ENCODE data around the gene FHIT.

FHIT gene

DNA sequence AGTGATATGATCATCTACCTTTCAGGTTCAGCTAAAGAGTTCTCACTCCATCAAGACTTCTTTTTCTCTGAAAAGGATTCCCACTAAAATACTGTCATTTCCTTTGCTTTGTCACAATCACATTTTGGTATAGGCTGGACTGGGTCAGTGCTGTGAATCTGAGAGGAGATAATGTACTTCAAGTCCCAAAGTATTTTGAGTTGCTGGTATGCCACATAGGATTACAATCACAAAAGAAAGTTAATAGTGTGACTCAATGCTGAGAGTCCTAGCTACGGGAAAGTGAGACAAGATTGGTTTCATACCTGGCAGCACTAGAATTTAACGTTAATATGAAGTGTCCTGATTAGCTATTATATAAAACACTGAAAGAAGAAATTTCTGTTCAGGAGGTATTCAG lies 1073.5 kb downstream of the FHIT start:
- DNase-seq = no peak

DNA sequence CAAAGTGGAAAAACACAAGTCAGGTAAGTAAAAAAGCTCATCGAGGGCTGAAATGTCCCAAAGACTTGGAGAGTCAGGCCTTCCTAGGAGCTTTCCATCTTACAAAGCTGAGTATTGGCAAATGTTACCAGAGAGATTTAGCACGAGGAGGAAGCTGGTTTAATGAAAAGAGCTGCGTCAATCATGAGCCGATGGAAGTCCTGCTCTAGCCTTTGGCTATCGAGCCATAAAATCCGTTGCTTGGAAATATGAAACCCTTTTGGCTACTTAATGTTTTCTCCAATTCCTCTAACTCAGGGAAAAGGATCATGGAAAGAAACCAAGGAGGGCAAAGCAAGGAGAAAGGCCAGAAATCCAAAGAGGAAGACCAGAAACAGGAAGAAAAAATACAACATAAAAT lies 1074.6 kb downstream of the FHIT start:
- DNase-seq = no peak

DNA sequence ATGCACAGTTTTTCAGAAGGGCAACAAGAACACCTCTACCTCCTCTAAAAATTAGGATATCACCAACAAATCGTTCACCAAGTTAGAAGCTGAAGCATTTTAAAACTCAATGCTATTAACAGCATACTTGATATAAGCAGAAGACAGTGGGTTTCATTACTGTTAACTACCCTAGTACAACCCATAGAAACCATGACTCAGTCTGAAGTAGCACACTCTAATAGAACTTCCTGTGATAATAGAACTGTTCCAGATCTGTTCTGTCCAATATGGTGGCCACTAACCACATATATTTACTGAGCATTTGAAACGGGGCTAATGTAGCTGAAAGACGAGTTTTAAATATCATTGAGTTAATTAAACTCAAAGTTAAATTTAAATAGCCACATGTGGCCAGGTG lies 1075.6 kb downstream of the FHIT start:
- no peak for DNase-seq

DNA sequence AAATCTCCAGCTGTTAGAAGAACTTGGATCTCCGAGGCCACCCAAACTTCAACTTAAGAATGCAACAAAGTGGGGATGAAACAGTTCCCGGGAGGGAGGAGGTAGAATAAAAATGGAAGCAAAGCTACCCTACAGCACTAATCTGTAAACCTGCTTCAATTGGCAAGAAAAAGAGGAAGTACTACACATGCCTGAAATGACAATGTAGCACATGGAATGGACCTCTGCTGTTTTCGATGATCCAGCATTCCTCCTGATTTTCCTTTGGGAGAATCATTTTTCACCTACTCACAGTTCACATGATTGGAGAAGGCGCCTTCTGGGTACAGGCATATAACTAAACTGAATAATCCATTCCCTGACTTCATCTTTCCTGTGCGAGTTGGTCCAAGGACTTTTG lies 1081.5 kb downstream of the FHIT start:
- no peak for DNase-seq

DNA sequence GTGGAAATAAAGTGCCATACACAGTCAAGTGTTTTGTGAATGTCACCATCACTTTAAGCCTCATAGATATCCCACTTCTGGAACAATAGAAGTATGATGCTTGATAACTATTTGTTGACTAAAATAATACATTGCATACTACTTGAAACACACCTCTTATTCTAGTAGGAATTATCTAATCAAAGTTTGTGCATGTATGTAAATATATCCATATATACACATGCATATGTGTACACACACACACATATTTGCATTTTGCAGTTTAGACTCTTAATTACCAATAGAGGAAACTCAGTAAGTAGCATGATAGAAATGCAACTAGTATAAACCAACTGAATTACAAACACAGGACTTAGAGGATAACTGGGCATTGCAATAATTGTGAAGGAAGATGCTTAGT lies 1084.1 kb downstream of the FHIT start:
- DNase-seq = no peak

DNA sequence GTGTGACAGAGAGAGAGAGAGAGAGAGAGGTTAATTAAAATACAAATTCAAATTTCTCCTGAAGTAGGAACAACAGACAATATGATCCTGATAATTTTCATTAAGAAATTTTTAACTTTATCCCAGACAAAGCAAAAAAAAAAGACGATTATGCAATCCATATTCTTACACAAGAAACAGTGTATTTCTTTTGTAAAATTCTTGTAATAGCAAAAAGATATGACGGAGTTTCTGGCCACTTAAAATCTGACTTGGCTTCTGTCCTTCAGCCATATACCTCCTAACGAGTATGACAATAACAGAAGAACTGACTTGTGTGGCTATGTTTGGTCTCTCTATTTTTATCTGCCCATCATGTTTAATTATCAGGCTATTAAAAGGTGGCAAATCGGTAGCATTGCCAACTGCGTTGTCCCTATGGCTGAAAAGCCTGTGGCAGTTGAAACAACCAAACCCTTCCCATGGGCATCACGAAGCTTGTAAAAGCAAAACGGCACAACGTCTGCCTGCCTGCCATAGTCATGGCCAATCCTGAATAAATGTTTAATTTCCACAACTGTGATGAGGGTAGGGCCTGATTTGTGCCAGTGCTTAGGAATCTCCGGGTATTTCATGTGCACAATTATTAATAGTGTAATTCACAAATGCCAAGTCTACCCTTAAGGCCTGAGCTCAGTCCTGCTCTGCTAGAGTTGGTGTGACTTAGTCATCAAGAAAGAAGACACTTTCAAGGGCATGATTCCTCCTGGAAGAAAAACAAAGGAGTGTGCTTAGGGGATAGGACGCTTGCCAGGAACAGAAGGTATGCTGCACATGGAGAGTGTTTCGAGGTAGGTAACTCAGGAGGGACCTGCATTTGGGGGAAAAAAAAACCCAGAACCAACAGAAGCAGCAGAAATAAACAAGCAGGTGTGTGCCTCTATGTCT lies 1090.2 kb downstream of the FHIT start:
- DNase-seq = no peak

DNA sequence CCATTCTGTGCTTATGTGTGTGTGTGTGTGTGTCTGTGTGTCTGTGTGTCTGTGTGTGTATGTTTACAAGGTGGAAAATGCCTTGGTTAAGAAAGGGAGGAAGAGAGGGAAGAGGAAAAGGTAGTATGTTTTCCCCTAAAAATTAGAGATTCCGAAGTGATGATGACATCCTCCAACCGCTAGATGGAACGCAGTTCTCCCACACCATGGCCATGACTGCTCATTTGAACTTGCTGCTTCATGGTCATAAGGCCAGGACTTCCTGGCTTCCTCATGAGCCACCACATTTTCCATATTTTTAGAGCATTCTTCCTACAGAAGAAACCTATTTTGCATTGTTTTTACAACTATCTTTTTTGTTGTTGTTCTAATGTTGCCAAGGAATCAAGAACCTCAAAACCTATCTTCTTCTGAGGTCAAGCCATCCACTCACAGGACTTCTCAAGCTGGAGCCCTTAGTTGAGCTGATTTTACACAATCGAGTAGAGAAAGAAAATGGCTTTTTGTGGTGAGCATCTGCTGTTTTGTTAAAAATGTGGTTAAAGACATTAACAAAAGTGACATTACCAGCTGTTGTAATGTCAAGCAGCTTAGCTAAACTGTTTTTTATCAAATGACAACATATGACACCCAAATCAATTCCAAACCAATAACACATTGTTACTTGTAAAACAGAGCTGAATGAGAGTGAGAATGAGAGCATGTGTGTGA lies 1091.0 kb downstream of the FHIT start:
- DNase-seq = no peak

DNA sequence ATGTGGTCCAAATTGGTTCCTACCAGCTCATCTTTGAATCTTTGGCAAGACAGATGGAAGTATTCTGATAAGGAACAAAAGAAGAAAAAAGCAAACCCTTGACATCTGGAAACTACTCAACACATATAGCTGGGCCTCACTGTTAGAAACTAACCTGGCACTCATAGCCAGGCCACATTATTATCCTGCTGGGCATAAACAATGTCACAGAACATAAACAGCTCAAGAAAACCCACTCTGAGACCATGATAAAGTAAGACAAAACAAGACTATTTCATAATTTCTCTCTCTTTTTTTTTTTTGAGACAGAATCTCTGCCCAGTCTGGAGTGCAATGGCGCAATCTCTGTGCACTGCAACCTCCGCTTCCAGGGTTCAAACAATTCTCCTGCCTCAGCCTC lies 1093.2 kb downstream of the FHIT start:
- no peak for DNase-seq

DNA sequence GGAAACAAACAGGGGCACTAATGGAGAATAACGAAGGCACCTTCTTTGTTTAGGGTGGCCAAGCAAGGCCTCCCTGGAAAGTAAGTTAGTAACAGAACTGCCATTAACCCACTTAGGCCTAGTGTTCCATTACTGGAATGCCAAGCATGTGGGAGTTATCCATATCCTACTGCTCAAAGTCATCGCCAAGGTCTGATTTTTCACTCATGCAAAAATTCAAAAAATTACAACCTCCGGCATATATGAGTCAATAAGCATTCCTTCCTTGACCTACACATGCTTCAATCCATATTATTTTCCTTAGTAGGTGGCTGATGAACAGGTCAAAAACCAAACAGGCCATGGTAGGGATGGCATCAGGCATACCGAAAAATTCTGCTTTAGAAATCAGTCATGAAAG lies 1097.2 kb downstream of the FHIT start:
- DNase-seq = peak; percentile 0

DNA sequence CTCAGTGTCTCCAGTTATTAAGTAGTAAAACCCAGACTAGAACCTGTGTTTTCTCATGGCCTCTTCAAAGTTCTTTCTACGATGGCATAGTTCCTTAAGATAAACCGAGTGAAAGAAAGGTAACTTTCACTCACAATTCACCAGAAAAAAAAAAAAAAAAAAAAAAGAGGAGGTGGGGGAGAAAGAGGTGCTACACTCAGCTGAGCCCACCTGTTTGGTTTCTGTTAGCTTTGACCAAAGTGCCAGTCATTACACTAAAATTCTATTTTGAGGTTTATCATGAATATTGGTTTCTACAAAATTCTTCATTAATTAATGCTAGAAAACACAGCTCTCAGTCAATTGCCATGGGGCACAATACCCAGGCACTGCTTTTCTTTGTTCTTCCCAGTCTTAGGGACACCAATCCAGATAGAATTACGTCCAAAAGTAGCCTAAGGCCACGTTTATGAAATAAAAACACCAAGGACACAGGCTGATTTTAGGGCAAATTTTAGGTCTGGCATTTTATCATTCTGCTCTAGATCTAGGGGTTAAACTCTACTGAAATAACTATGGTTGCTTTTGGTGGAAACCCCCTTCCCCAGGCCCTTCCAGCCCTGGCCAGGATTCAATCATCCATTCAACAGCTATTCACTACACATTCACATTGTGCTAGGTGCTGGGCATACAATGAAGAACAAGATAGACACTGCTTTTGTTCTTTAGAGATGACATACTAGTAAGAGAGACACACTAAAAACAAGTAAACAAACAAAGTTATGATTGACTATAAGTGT lies 1097.8 kb downstream of the FHIT start:
- no peak for DNase-seq

DNA sequence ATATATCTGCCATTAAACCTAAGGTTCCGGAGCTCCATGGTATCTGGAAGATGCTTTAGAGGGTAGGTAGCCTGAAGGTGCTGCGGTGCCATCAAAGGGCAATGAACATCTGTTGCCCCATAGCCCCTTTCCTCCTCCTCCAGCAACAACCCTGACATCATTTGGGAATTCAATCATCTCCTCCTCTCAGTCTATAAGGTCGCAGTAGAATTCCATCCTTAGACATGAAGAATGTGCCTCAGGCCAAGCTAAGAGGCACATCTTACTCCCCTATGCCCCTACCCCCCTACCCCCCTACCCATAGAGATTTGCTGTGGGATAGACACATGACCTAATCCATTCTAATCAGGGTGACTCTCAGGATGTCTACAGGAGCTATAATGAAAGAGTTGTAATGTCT lies 1101.8 kb downstream of the FHIT start:
- DNase-seq = no peak

DNA sequence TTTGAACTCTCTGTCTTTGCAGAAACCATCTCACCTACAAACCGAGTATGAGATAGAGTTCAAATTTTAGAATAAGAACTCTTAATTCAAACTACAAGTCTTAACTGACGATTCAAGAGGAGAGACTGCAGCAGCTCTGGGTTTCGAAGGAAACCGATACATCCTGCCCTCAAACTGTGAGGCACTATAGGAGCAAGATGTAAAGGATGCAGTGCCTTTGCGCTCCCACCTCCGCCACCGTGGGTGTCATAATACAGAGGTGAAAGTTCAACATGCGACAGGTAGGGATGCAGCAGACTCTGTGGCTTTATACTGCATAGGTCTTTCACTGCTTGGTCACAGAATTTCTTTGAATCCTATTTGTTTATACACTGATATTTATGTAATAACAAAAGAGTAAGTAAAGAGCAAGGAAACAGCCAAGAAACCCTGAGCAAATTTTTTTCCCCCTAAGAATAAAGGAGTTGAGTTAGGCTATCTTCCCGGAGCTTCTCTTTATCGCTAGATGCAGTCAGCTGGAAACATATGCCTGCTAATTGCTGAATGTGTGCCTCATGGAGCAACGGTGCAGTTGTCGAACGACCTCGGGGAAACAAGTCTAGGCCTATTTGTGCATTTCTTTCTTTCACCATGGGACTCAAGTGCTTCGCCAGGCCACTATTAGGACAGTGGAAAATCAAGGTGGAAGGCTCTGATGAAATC lies 1103.9 kb downstream of the FHIT start:
- DNase-seq = no peak

DNA sequence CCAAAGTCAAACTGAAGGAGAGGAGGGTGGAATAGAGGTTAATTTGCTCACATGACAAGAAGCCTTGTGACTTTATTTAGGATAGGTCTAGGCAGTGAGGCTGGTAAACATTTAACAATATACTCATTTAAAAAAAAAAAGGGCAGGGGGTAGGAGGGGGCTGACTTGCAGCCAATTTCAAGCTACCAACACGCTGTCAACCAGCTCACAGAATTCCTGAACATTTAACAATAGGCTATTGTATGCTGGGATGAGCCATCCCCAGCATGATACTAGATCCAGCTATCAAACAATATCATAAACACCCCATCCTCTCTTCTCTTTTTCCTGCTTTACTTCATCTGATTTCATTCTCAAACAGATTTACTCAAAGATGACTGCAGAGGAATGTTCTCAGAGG lies 1105.1 kb downstream of the FHIT start:
- DNase-seq = no peak

DNA sequence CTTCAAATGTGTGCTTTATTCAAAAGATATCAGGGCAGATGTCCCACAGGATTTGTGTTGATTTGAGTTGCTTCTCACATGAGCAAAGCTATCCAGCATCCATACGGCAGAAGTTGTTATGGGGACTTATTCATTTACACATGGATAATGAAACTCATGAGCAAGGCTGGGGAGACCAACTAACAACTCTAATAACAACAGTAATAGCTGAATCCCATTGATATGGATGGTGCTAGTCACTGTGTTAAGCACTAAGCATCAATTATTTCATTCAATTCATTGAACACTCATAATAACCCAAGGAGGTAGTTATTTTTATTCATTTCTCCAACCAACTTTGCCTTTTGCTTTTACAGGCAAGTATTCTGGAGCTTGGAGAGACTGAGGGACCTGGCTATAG lies 1107.2 kb downstream of the FHIT start:
- DNase-seq = no peak

DNA sequence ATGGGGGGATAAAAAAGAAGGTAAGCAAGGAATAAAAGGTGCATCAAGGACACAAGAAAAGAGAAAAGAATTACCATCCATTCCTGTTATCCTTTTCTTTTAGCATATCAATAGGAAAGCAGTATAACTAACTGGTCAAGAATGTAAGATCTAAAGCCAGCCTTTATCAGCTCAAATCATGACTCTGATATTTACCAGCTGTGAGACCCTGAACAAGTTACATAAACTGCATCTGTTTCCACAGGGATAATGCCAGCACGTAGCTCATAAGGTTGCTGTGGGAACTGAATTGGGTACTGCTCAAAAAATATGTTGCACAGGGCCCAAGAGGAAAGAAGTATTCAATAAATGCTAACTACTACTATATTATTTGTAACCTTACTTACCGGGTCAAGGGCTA lies 1109.2 kb downstream of the FHIT start:
- no peak for DNase-seq

DNA sequence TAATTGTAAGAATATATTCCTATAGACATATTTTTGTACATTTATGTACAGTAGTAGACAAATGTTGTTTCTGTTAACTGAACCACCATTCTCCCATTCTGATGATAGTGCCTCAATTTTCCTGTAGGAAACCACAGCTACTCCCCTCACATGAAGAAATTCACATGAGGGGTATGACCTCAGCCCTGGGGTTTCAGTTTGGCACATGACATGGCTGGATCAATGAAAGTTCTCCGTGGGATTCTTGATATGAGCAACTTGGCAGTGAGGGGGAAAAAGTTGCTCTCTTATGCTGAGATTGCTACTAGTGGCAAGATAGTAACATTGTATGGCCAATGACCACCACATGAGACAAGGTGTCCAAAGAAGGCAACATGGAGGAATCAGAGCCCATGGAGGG lies 1111.1 kb downstream of the FHIT start:
- DNase-seq = no peak

DNA sequence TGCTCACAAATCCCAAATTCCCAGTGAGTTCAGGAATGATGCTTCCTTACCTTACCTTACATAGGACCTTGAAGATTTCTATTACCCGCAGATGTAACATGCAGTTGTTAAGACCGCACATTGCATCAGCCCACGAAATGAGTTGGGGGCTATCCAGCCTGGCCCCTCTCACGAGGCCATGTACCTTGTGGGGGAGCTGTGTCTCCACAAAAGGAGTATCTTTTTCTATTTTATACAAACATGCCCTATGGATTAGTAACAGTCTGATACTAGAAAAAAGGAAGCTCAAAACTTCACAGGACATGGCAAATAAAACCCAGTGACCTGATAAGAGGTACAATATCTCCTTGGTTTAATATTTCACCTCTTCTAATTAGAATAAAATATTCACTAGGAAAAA lies 1114.7 kb downstream of the FHIT start:
- no peak for DNase-seq

DNA sequence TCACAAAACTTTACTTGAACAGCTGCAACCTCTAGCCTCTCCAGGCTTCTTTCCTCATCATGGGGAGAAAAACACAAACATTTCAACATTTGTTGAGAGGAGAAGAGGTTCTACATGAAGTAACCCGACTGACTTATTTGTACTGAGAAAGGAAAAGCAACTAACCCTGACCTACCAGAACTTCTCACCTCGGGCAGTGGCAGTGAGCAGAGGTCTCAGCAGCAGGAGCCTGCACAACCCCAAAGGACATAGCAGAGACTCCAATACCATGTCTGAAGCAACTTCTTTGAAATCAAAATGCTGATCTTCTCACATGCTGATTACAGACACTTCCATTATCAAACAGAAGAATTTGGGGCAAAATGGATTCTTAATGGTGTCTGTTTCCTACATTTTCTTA lies 1115.8 kb downstream of the FHIT start:
- DNase-seq = no peak

DNA sequence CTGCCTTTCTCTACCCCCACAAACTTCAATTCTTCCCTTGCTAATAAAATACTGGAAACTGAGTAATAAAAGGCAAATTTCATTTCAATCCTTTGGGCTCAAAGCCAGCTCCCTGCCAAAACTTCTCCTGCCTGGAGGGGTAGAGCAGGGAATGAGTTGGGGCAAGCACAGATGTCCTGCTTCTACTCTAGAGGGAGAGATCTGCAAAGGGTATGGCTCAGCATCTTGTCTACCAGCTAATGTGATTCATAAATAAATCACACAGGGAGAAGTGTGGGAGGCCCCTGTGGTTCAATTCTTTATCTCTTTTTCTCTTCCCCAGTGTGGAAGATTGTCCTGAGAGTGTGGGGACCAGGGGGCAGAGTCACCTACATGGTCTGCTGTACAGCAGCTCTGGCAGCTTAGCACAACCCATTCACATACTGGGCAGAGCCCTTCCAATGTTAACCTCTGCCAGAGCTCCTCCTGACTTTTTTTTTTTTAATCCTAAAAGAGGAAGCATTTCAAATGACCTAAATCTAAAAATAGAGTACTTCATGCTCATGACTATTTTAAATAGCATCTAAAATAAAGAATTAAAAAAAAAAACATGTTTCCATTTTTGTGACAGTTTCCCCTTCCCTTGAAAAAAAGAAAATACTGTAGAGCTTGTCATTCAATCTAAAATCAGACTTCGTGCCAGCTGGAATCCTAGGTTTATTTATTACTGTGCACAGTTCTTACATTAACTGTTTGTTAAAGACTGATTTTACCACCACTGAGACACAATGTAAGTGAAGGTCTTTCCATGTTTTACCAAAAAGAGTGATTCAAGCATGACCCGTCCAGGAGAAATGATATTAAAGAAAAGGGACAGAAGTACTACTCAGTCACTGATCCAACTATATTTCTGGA lies 1117.7 kb downstream of the FHIT start:
- DNase-seq = no peak

DNA sequence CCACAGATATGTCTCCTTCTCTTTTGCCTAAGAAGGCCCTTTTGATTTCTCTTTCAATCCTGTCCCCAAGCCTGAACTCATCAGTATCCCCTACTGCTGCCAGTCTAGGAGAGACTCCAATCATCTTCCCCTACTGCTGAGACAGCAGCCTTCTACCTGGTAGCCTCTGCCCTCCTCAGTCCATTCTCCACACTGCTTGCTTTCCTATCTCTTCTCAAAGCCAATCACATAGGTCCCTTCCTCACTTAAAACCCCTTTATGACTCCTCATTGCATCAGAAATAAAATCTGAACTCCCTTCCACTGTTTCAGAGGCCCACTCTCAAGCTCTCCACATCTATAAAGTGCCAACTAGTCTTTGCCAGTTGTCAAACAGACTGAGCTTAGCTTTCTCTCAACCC lies 1119.6 kb downstream of the FHIT start:
- DNase-seq = no peak

DNA sequence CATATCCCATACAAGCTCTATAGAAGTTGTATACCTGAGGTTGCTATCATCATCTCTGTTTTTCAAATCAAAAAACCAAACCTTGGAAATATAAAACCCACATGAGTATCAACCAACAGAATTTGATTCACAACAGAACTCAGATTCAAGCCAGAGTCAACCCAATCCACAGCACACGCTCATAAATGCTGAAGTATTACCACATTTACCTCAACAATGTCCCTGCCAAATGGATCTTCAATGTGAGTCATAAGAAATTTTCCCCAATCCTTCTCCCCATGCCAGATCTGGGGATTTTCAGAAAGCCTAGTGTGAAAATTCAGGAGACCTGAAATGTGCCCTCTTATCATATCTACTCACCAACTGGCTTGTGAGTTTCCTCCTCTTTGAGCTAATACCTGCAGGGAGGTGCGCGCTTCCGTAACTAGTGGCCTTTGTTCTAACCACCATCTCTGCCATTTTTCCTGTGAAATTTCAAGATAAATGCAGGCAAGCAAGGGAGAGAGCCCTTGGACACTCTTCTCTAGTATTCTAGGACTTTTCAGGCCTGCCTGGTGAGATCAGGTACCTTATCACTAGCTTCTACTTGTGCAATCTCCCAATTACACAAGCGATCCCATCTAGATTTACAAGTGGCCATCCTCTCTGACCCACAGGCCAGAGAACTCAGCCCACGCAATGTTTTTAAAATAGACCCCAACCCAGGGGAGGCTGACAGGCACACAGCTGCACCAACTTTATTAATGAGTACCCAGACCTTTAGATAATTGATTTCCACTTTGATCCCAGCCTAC lies 1124.5 kb downstream of the FHIT start:
- DNase-seq = no peak

Measured in EL (cell line).